ENCODE results near the gene DYNC1H1. TPM values are rescaled to one million over a fixed set of nuclear protein-coding genes. Genes with fewer than 3 reads are reported as not detected.

Gene DYNC1H1
- polyA plus RNA-seq, 1 donor from 2014 or later, result 298 TPM

DNA sequence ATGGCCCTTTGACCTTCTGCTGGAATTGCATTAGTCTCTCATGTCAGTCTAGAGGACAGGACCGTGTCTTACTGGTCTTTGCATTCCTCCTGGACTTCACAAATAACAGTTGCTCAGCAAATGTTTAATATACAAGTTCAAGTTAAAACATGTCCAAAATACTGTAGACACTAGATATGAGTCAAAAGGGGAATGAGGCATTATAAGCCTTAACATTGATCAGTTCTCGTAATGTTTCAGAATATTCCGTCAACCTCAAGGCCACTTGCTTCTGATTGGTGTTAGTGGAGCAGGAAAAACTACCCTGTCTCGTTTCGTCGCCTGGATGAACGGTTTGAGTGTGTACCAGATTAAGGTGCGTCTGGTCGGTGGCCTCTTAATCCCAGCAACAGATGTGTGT lies 62.6 kb downstream of the DYNC1H1 start:
- H3K27me3 ChIP-seq (ENCODE audit: insufficient read depth, low read depth, low read length), result no peaks in the 10 kb centered on the region
- no peak overlapping the region for H3K4me3 ChIP-seq (ENCODE audit: low read length)
- H4K20me1 ChIP-seq (ENCODE audit: insufficient read depth), result no peaks in the 10 kb centered on the region
- no peak overlapping the region for H3K4me2 ChIP-seq (ENCODE audit: low read length)
- no peak overlapping the region for H3K9ac ChIP-seq (ENCODE audit: low read length)
- no peak overlapping the region for H2AFZ ChIP-seq (ENCODE audit: low read depth, low read length)
- no peak overlapping the region for H3K27ac ChIP-seq (ENCODE audit: low read length)
- peaks cover 17% of the 10 kb centered on the region for H3K36me3 ChIP-seq (ENCODE audit: insufficient read depth, low read length)
- no peaks in the 10 kb centered on the region for H3K9me2 ChIP-seq (ENCODE audit: insufficient read depth, low read length)
- no peaks in the 10 kb centered on the region for H3F3A ChIP-seq (ENCODE audit: insufficient read depth, low read length, poor library complexity, severe bottlenecking)
- no peak for TF ChIP-seq EZH2 (IDR thresholded peaks at IDR 0.05; ENCODE audit: borderline replicate concordance, insufficient read depth, low read length, poor library complexity, severe bottlenecking)
- no peak for TF ChIP-seq EP300 (conservative IDR thresholded peaks at IDR 0.05; ENCODE audit: poor library complexity, severe bottlenecking)
- no peak for TF ChIP-seq RAD21 (conservative IDR thresholded peaks at IDR 0.05)
- TF ChIP-seq POLR2AphosphoS5 (IDR thresholded peaks at IDR 0.05), result no peak
- no peak for TF ChIP-seq REST (IDR thresholded peaks at IDR 0.05; ENCODE audit: borderline replicate concordance)
- no peak for TF ChIP-seq SMC3 (conservative IDR thresholded peaks at IDR 0.05; ENCODE audit: poor library complexity)
- TF ChIP-seq MXI1 (conservative IDR thresholded peaks at IDR 0.05; ENCODE audit: poor library complexity, severe bottlenecking), result no peak
- no peak for TF ChIP-seq TAF1 (IDR thresholded peaks at IDR 0.05; ENCODE audit: low read depth)
- no peaks in the 10 kb centered on the region for H3K9me3 ChIP-seq (ENCODE audit: low read length)
- no peaks in the 10 kb centered on the region for H3K79me2 ChIP-seq (replicated peaks; ENCODE audit: insufficient read depth, low read length)

GRCh38 chr14:102027951-102028350 lies 63.6 kb downstream of the DYNC1H1 start:
- Histone ChIP-seq H3K4me3 (ENCODE audit: low read length) (no peak overlapping the region), H3K27me3 (ENCODE audit: insufficient read depth, low read depth, low read length) (no peaks in the 10 kb centered on the region), H3K9me3 (ENCODE audit: low read length) (no peaks in the 10 kb centered on the region), H3F3A (ENCODE audit: insufficient read depth, low read length, poor library complexity, severe bottlenecking) (no peaks in the 10 kb centered on the region), H3K27ac (ENCODE audit: low read length) (no peak overlapping the region), H4K20me1 (ENCODE audit: insufficient read depth) (no peaks in the 10 kb centered on the region), H3K9me2 (ENCODE audit: insufficient read depth, low read length) (no peaks in the 10 kb centered on the region), H3K36me3 (ENCODE audit: insufficient read depth, low read length) (peaks cover 13% of the 10 kb centered on the region), H3K79me2 (replicated peaks; ENCODE audit: insufficient read depth, low read length) (no peaks in the 10 kb centered on the region), H3K9ac (ENCODE audit: low read length) (no peak overlapping the region), H2AFZ (ENCODE audit: low read depth, low read length) (no peak overlapping the region), H3K4me2 (ENCODE audit: low read length) (no peak overlapping the region)
- TF ChIP-seq MXI1 (conservative IDR thresholded peaks at IDR 0.05; ENCODE audit: poor library complexity, severe bottlenecking), result no peak
- TF ChIP-seq RAD21 (conservative IDR thresholded peaks at IDR 0.05), result no peak
- TF ChIP-seq CTCF (IDR thresholded peaks at IDR 0.05; ENCODE audit: poor library complexity, severe bottlenecking), result no peak
- no peak for TF ChIP-seq EP300 (conservative IDR thresholded peaks at IDR 0.05; ENCODE audit: poor library complexity, severe bottlenecking)
- TF ChIP-seq REST (IDR thresholded peaks at IDR 0.05; ENCODE audit: borderline replicate concordance), result no peak
- TF ChIP-seq TAF1 (IDR thresholded peaks at IDR 0.05; ENCODE audit: low read depth), result no peak
- TF ChIP-seq POLR2AphosphoS5 (IDR thresholded peaks at IDR 0.05), result no peak
- TF ChIP-seq SMC3 (conservative IDR thresholded peaks at IDR 0.05; ENCODE audit: poor library complexity), result no peak
- TF ChIP-seq EZH2 (IDR thresholded peaks at IDR 0.05; ENCODE audit: borderline replicate concordance, insufficient read depth, low read length, poor library complexity, severe bottlenecking), result no peak
